Muscle layer of colon (tissue), 2 donors: ENCODE results near the gene FILIP1L.

Experiments
- H3K27ac ChIP-seq: one replicate; pipeline ENCODE4 v1.7.0; 2013; ENCODE audit warnings: low read depth, mild to moderate bottlenecking, low read length, moderate library complexity
- H3K27me3 ChIP-seq, 2 donors: one replicate each; pipeline ENCODE4 v1.7.0; 2013; ENCODE audit warnings: low read length in 2 of 2, mild to moderate bottlenecking in 2 of 2; ENCODE audit not compliant: insufficient read depth in 2 of 2, control insufficient read depth in 1 of 2
- H3K36me3 ChIP-seq: one replicate; pipeline ENCODE4 v1.7.0; 2013; ENCODE audit warnings: mild to moderate bottlenecking, low read length; ENCODE audit not compliant: insufficient read depth
- H3K4me1 ChIP-seq: one replicate; pipeline ENCODE4 v1.7.0; 2013; ENCODE audit warnings: mild to moderate bottlenecking, low read length; ENCODE audit not compliant: insufficient read depth
- H3K4me3 ChIP-seq, 2 donors: one replicate each; pipeline ENCODE4 v1.7.0; 2013; ENCODE audit warnings: low read length in 2 of 2, low read depth in 1 of 2, mild to moderate bottlenecking in 1 of 2, moderate library complexity in 1 of 2
- H3K9ac ChIP-seq: one replicate; pipeline ENCODE4 v1.7.0; 2013; ENCODE audit warnings: low read length
- H3K9me3 ChIP-seq: one replicate; pipeline ENCODE4 v1.7.0; 2013; ENCODE audit warnings: mild to moderate bottlenecking, low read length
- donor health status: abdominal sarcoma.
- donor health status: Adenocarcinoma of cecum.

FILIP1L gene

DNA sequence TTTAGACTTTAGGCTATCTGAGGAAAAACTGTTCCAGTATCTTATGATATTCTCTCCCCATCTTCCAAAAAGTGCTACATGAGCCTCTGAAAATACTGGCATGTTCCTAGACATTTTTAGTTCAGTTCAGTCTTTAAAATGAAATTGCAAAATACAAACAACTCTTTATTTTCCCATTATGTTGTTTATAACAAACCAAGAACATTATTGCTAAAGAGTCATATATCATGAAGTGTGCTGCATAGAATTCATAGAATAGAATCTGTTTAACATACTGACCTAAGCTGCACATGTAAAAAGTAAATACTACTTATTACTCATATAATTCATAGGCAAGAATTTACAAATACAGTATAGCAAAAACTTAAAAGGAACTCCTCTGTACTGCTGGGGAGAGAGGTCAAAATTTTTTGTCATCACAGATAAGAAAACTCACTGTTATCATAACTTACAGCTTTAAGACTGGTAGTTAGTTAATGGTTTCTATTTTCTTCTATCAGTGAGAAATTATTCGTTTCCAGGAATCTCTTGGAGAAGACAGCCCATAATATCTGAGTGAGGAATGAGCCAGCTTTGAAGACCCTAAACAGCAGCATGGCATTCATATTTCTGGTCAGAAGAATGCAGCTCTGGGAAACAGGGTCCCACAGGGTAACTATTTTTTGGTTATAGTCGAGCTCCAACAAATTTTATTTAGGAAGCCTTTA lies 32.2 kb downstream of the FILIP1L start:
- H3K4me3 ChIP-seq, result no peak overlapping the region
- H3K9ac ChIP-seq, result no peak overlapping the region
- no peak overlapping the region for H3K27ac ChIP-seq
- no peaks in the 10 kb centered on the region for H3K36me3 ChIP-seq
- H3K27me3 ChIP-seq, result no peaks in the 10 kb centered on the region
- H3K4me1 ChIP-seq, result peaks cover 33% of the 10 kb centered on the region
- H3K9me3 ChIP-seq, result no peaks in the 10 kb centered on the region

DNA sequence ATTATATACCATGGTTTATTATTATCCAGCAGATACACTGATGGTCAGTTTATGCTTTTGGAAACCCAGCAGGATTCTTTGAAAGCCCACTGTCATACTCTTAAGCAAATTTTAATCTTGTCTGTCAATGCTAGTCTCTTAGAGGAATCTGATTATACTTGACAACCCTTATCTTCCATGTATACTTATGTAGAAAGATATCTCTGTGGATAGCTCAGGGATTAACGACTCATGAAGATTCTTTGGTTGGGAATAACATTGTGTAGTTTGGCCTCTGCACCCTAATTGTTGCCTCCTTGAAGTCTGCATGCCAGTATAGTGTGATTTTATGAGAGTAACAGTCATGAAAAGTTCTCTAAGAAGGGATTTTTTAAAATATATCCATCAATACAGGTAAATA lies 33.0 kb downstream of the FILIP1L start:
- Histone ChIP-seq H3K9ac (no peak overlapping the region), H3K27ac (no peak overlapping the region), H3K4me3 (no peak overlapping the region), H3K36me3 (no peaks in the 10 kb centered on the region), H3K27me3 (no peaks in the 10 kb centered on the region), H3K4me1 (peaks cover 38% of the 10 kb centered on the region), H3K9me3 (no peaks in the 10 kb centered on the region)

DNA sequence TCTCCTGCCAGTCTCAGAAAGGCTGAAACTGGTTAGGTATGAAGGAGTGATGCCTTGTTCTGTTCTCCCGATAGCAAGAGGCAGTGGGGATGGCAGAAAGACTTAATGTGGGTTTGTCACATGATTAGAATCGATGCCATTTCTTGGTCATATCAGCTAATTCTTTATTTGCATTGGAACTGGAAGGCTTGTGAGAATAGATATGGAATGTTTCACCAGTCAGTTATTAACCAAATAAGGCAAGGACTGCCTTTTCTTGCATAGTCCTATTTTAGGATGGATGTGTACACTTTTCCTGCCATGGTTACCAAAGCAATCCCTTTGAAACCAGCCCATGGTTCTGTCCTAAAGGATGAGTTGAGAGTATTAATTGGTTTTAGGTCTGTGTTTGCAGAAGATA lies 33.7 kb downstream of the FILIP1L start:
- Histone ChIP-seq H3K9ac (no peak overlapping the region), H3K4me1 (peaks cover 37% of the 10 kb centered on the region), H3K4me3 (no peak overlapping the region), H3K36me3 (no peaks in the 10 kb centered on the region), H3K27ac (no peak overlapping the region), H3K9me3 (no peaks in the 10 kb centered on the region), H3K27me3 (no peaks in the 10 kb centered on the region)

DNA sequence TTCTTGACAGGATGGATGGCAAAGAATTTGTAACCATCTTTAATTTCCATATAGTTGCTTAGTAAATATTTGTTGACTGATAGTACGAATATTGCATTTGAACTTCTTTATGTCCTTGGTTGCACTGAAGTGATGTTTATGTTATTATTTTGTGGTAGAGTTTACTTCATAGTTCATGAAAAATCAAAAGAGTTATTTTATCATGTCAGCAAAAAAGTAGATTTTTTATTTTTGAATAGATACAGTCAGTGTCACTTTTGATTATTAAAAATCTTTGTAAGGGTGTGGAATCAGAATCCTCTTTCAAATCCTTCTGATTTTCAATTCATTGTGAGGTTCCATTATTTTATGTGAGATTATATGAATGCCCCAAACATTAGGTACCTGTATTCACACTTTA lies 35.0 kb downstream of the FILIP1L start:
- Histone ChIP-seq H3K27me3 (no peaks in the 10 kb centered on the region), H3K9ac (no peak overlapping the region), H3K4me3 (no peak overlapping the region), H3K4me1 (peaks cover 34% of the 10 kb centered on the region), H3K36me3 (no peaks in the 10 kb centered on the region), H3K9me3 (no peaks in the 10 kb centered on the region), H3K27ac (no peak overlapping the region)

DNA sequence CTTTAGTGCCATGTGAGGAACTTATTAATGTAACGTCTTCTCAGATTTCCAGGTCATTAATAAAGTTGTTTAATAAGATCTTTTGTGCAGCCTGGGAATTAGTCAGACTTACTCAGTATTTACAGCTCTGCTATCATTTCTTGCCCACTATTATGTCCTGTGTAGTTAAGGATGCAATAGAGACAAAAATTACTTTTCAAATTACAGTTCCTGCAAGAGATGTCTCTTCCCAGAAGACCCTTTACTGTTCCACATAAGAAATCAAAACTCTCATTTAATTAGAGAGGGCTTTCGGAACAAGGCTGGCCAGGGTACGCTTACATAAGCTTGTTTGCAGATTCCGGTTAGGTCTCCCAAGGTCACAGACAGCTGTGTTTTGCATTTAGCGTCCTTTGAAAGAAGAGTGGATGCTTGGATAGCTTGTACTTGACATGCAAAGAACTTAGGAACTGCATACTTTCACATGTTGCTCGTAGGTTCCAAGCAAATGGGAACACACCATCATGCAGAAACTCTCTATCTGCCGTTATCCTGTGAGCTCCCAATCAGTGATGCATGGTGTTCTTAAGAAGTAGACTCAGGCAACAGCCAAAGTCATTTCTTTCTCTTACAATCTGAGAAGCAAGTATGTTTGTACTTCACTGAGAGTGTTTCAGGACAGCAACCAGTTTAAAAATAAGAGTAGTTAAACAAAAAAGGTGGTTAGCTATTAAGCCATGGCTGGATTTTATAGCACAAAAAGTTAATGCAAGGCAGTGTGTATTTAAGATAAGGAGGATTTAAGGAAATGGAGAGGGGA lies 37.4 kb downstream of the FILIP1L start:
- H3K36me3 ChIP-seq, result no peaks in the 10 kb centered on the region
- peaks cover 42% of the 10 kb centered on the region for H3K4me1 ChIP-seq
- H3K9ac ChIP-seq, result no peak overlapping the region
- H3K27me3 ChIP-seq, result no peaks in the 10 kb centered on the region
- H3K4me3 ChIP-seq, result peak overlapping the region in 1 of 2 donors; percentile 24
- peak overlapping the region; percentile 71 for H3K27ac ChIP-seq
- H3K9me3 ChIP-seq, result no peaks in the 10 kb centered on the region

DNA sequence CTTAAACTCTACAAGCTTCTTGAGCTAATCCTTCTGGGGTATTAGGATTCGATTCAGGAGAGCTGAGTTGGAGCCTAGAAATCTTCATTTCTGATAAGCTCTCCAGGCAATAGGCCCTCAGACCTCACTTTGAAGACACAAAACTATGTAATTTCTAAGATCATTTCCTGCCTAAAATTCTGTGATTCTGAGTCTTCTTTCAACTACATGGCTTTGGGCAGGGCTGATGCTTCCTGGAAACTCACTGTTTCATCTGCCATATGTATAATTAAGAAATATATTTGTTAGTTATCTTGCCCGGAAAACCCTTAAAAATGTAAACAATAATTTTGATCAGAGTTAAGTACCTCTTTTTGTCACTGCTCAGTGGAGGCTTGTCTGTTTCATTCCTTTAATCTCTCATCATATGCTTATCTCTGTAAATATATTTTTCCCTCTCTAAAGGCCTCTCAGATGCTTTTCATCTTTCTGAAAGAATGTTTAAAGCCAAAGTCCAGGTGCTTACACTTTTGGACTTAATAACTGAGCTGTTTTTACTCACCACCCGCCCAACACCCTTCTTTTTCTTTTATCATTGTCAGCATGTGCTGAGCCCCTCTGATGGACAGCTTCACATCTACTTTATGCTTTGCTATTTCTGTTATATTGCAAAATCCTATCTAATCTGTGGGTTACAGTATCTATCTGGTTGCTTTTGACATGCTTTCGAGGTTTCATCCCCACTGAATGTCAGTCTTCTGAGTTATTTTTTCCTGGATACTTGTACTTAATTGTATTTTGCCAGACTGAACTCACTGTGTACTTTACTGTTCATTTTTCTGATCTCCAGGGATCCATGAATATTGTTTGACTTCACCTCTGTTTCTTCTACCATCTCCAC lies 38.2 kb downstream of the FILIP1L start:
- peaks cover 39% of the 10 kb centered on the region for H3K4me1 ChIP-seq
- H3K9ac ChIP-seq, result no peak overlapping the region
- no peaks in the 10 kb centered on the region for H3K36me3 ChIP-seq
- peak overlapping the region; percentile 71 for H3K27ac ChIP-seq
- H3K27me3 ChIP-seq, result no peaks in the 10 kb centered on the region
- no peaks in the 10 kb centered on the region for H3K9me3 ChIP-seq
- no peak overlapping the region for H3K4me3 ChIP-seq

DNA sequence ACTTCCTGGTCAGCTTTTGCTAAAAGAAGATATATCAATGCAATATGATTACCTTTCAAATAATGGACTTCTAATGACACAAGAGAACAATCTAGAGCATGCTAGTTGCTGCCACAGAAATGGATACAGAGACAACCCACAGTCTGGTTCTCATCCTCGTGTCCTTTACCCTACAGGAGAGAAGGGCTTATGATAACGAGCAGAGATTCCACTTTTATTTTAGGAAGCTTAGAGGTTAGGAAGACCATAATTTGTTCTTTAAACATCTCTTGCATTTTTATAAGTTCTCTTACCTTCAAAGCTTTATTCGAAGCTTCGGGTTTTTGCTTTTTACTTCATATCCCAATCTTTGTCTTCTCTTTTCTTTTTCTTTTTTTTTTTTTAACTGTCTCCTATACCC lies 39.1 kb downstream of the FILIP1L start:
- H3K9me3 ChIP-seq, result no peaks in the 10 kb centered on the region
- peaks cover 30% of the 10 kb centered on the region for H3K4me1 ChIP-seq
- no peaks in the 10 kb centered on the region for H3K27me3 ChIP-seq
- no peak overlapping the region for H3K4me3 ChIP-seq
- no peaks in the 10 kb centered on the region for H3K36me3 ChIP-seq
- peak overlapping the region; percentile 1 for H3K27ac ChIP-seq
- no peak overlapping the region for H3K9ac ChIP-seq

DNA sequence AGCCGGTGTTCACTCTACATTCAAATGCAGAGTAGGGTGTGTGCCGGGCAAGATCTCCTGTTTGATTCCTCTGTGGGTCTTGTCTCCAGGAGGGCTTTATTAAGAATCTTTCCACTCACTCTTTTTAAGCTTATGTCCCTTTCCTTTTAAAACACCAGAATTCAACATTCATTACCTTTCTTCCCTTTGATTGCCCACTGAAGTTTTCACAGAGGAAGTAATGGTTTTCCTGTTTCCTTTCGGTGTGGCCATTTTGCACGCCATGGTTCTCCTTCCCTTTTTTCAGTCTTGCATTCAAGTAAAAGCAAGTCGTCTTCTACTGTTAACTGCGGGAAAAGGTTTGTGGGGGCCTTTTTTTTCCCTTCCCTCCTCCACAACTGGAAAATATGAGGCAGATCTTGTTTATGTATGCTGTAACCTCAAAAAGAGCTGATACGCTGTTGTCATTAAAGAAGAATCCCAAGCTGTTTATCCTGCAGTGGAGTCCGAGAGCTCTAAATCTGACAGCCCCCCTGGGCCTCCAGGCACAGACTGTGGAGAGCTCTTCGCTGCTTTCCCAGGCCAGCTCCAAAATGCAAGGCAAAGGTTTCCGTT lies 40.5 kb downstream of the FILIP1L start:
- Histone ChIP-seq H3K4me1 (peaks cover 38% of the 10 kb centered on the region), H3K27me3 (no peaks in the 10 kb centered on the region), H3K9me3 (no peaks in the 10 kb centered on the region), H3K27ac (peak overlapping the region; percentile 86), H3K9ac (no peak overlapping the region), H3K4me3 (peak overlapping the region in 1 of 2 donors; percentile 14), H3K36me3 (no peaks in the 10 kb centered on the region)

DNA sequence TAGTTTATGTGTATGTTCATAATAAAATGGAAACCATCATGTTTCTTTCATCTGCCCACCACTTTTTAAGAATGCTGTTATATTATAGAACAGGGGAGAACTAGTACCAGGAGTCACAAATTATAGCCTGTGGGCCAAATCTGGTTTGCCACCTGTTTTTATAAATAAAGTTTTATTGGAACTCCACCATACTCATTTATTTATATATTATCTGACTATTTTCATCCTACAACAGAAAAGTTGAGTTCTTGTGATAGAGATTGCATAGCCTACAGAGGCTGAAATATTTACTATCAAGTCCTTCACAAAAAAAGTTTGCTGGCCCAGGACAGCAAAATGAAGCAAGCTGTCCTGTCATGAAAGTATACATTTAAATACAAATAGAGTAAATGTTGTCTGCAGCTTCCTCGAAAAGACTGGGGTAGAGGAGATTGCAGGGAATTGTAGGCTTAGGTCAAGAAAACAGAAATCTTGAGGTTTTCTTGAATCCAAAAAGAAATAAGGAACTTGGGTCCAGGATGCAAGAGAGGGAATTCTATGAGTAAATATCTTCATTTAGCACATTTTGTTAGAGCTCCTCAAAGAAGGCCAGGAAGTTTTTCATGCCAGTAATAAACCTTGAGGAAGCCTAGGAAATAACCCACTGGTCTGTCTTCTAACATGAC lies 41.1 kb downstream of the FILIP1L start:
- Histone ChIP-seq H3K9ac (no peak overlapping the region), H3K27me3 (no peaks in the 10 kb centered on the region), H3K9me3 (no peaks in the 10 kb centered on the region), H3K4me3 (peak overlapping the region in 1 of 2 donors; percentile 14), H3K4me1 (peaks cover 40% of the 10 kb centered on the region), H3K36me3 (no peaks in the 10 kb centered on the region), H3K27ac (peak overlapping the region; percentile 86)

DNA sequence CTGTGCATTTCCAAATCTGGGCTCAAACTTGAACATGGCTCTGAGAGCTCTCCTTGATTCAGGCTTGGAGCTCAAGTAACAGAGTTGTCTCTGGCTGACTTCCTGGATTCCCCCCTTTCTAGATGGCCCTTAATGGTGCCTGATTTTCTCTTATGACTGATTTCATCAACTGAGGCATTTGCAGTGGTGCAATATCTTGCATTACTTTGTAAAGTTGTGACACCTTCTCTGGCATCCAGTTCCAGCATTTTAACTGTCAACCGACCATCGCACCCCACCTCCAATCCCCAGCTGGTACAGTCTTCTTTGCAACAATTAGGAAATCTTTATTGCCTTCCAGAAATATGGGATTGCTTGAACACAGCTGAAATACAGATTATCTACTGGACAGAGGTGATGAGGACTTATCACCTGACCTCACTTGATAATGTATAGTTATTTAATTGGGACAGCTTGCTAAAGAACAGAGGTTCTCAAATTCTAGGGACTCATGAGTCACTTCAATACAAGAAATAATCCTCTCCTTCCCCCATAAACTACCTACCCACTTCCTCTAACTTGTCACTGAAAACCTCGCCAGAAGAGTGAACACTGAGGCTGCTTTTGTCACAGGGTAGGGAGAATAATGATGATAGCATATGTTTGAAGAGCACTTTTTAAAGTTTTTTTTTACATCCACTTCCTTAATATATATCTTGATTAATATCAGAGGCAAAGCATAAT lies 41.8 kb downstream of the FILIP1L start:
- Histone ChIP-seq H3K27ac (peak overlapping the region; percentile 50), H3K27me3 (no peaks in the 10 kb centered on the region), H3K4me3 (no peak overlapping the region), H3K9ac (no peak overlapping the region), H3K36me3 (no peaks in the 10 kb centered on the region), H3K9me3 (no peaks in the 10 kb centered on the region), H3K4me1 (peaks cover 39% of the 10 kb centered on the region)
